Measurements from ENCODE around the gene SLC12A7.
"Not testable (repeated sequence)": the region's sequence is repeated elsewhere in the genome, so short reads cannot be mapped to it uniquely, and the experiment has no call there.

SLC12A7 gene

DNA sequence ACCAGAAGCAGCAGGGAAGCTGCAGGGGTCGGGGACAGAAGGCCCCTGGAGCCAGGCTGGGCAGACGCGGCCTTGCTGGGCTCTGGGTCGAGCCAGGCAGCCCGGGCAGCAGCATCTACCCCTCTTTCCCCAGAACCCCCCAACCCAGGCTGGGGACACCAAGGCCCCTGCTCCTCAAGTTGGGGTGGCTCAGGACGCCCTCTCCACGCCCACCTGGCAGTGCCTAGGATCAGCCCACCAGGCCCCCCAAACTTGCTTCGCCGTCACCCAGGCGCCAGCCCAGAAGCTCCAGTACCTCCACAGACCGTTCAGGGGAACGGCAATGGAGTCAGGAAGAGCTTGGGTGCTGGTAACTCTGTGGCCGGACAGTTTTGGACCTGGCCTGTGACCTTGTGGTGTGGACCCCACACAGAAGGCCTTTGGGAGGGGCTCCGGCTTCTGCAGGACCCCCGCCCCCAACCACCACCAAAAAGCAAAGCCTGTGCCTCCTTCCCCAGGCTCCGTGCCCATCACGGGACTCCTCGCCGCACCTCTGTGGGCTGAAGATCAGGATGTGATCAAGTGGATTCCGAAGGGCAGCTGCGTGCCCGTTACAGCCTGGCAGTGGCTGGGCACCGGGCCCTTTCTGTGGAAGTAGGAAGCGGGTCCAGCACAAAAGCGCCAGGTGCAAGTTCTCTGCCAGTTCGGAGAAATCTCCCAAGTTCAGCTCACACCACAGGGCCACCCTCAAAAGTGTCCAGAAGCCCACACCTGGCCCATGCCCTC is 2.1 kb downstream of the SLC12A7 start:
- DNase-seq (ENCODE audit: low spot score): no peak

DNA sequence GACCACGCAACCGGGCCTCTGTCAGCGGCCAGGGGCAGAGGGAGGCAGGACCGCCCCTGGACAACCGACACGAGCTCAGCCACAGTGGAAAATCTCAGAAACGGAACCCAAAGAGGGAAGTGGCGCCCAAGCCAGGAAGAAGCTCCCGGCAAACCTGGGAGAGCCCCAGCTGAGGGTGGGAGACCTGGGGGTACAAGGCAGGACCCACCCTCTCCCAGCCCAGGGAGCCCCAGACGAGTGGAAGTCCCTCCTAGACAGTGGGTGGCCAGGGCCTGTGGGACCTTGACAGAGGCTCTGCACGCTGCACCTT is 3.0 kb downstream of the SLC12A7 start:
- DNase-seq (ENCODE audit: low spot score): no peak

DNA sequence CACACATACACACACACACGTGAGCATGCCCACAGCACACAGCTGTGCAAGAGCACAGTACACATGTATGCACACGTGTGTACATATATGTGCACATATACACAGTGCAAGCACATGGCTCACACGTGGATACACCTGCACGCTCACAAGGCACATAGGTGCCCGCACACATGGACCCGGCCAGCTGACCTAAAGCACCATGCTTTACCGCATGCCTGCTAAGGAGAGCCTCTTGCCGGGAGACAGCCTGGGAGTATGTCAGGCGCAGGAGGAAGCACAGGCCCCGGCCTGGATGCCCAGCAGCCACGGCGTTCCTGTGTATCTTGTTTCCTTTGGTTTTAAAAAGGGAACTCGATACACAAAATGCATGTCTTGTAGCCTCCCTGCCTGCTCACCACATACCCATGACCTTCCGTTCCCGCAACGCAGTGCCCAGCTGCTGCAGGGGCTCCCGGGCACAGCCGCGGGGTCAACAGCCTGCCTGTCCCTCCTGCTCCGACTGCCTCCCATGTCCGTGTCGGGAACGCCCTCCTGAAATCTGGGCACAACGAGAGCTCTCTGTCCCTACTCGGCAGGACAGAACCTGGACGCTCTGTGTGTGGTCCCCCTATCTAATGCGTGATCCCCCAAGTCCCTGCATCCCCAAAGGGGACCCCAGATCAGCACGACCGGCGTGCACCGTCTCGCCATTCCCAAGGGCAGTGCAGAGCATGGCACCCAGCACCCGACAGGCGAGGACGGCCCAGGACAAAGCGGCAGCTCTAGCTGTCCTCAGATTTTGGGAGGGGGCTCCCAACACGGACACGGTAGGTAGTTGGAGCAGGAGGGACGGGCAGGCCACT is 3.6 kb downstream of the SLC12A7 start:
- no peak for DNase-seq (ENCODE audit: low spot score)

DNA sequence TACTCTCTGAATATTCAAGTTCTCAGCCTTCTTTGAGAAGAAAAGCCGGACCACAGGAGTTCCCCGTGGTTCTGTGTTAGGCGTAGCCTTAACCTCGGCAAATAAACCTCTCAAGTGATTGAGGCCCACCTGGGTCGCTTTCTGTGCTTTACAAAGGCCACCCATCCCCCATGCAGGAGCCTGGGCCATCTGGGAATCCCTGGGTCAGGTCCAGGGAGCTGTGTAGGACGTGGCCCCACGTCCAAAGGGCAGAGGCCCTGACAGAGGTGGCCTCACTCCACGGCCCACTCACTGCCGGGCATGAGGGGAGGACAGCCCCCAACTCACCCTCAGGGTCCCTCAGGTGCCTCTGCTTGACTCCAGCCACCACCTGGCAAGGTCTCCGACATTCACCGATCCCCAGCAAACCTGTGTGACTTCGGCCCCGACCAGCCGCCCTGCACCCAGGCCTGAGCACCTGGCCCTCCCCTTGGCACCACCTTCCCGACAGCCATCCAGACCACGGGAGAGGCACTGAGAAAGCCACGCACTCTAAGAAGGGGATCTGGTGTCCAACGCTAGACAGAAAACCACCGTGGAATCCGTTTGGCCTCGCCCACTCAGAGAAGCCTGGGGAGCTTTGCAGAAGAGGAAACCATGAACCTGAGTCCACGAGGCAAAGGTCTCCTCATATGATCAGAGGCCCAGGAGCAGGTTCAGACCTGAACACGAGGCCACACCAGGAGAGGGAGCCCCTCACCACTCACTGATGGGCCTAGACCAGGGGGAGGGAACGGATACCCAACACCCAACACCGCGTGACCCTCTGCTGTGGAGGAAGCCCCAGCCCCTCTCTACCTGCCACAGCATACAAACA is 4.5 kb downstream of the SLC12A7 start:
- DNase-seq (ENCODE audit: low spot score): no peak

DNA sequence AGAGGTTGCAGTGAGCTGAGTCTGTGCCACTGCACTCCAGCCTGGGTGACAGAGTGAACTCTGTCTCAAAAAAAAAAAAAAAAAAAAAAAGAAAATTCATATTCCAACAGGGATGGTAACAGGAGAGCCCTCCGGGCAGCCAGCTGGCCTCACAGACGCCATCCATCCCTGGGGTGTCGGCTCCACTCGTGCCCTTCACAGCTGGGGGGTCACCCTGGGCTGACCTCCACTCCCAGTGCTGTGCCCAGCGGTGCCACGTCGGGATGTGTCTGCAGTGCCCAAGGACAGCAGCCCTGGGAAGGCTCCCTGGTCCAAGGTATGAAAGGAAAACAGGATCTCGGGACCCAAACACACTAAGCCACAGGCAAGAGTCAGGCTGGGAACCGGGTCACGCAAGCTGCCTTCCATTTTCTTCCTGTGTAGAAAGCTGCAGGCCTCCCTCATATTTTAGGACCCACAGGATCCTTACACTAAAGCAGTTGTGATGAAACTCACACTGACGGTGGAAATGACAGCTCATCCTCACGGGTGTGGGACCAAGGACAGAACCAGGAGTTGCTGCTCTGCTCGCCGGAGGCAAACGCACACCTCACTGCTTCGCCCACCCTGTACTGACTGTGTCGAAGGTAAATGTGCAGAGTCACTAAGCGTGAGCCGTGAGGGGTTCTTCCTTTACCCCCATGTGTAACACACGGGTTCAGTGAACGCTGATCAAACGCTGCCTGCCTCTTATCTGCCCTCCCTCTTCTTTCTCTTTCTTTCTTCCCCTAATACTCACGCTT is 5.3 kb downstream of the SLC12A7 start:
- no peak for DNase-seq (ENCODE audit: low spot score)

DNA sequence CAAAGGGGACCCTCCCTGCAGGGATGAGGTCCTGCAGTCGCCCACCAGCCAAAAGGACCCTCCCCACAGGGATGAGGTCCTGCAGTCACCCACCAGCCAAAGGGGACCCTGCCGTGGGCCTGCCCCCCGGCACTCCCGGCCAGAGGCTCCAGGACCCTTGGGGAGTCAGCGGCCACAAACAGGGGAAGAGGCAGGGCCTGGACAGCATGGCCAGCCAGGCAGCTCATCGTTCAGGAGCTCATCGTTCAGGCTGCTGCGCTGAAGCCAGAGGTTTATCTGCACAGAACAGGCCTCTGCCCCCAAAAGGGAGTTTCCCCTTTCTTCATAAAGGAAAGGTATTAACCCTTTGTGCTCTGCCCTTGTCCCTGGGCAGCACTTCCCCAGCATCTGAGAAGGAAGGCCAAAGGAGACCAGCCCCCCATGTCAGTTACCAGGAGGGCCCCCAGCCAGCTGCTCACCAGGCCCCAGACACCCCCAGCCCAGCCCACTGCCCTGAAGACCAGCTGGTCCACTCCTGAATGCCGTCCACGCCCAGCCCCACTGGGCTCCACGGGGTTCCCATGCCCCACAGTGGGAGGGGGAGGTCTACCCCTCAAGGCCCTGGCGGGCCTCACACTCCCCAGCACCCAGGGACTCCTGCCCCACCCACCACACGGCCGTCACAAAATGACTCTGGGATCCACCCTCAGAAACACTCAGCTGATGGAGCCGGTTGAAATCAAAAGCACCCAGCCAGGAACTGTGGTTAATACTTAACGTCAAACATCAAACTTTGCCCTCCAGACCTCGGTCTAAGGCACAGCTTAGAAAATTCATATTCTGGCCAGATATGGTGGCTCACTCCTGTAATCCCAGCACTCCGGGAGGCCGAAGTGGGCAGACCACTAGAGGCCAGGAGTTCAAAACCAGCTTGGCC is 6.3 kb downstream of the SLC12A7 start:
- no peak for DNase-seq (ENCODE audit: low spot score)

DNA sequence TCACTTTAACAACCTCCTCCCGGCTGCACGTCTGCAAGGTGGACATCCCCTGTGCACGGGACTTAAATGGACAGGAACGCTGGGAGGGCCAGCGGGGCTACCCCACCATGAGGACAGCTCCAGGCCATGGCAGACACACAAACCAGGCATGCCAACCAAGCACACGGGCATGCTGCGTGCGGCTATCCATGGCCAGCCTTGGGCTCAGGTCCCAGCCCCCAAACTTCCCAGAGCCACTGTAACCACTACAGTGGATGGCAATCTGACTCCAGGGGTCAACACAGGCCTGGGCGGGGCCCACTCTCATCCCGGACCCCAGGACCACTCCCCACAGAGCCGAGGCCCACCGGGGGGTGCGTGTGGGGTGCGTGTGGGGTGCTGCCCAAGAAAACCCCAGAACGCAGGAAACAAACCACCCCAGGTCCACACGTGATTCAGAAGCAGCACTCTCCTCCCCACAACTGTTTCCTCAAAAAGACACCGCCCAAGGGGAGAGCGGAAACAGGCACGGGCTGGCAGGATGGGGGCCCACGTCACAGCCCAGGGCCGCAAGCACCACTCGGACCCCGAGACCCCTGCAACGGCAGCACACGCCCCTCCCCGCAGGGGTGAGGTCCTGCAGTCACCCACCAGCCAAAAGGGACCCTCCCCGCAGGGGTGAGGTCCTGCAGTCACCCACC is 7.4 kb downstream of the SLC12A7 start:
- DNase-seq (ENCODE audit: low spot score): no peak

DNA sequence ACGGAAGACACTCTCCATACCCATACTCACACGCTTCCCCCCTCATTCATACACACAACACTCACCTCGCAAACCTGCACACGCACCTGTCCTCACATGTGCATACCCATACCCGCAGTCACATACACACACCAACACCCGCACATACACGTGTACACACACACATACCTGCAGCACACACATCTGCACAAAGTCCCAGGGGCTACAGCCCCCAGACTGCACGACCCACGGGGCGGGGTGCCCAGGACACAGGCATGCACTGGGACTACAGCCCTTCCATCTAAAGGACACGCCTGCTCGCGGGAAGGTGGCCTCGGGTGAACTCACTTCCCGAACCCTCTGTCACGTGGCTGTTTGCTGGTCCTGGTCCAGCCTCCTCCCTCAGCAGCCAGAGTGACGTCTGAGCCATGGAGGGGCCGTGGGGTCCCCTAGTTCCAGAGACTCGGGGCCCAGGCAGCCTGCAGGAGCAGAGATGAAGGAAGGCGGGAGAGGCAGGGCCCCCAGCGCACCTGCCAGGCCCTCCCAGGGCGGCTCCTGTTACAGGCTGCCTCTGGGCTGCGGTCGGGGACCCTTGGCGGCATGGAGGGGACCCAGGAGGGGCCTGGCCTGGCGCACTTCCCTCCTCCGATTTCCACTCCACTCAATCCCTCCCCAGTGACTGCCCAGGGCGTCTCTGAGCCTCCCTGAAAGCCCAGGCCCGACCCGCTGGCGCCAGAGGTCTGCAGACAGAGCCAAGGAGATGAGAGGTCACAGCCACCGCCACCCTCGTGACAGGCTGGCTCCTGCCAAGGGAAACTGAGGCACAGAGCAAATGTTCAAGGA is 8.1 kb downstream of the SLC12A7 start:
- DNase-seq (ENCODE audit: low spot score): no peak

DNA sequence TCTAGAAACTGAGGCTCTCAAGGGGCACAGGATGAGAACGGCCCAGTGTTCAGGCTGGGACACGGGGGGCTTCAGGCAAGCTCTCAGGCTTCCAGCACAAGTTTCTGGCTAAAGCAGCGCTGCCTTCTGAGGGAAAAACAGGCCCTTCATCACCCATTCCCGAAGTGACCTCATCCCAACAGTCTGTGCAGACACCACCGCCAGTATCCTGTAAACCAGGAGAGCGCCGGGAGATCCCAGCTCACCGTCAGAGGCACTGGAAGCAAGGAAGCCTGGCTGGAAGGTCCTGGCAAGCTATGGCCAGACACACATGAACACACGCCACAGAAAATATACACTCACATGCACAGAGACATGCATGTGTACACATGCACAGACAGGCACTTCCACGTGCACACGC is 8.8 kb downstream of the SLC12A7 start:
- no peak for DNase-seq (ENCODE audit: low spot score)

DNA sequence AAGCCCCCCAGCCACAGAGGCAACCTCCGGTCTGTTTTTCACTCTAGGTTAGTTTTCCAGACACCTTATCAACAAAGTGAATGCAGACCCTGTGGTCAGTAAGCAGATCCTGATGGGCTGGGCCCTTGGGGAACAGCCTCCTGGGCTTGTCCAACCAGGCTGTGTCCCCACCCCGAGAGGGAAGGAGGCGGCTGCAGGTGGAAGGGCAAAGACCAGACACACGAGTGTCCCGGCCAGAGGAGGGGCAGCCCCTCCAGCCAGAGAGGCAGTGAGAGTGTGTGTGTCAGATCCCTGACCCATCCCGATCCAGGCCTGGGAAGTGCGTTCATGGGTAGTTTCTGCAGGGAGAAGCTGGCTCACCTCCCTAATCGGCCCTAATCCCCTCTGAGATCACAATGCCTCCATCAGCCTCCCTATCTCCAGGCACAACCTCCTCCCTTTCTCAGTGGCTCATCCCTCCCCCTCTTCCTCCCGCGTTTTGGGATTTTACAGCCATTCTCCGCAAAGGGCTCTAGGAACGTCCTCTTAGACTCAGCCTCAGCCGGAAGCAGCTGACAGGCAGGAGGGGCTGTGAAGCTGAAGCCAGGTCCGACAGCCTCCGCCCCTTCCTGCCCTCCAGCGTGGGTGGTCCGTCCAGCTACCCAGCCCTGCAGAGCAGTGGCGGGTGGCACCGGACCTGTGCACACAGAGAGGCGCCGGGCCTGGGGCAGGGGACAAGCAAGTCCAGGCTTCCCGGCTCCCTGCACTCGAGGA is 9.7 kb downstream of the SLC12A7 start:
- no peak for DNase-seq (ENCODE audit: low spot score)

DNA sequence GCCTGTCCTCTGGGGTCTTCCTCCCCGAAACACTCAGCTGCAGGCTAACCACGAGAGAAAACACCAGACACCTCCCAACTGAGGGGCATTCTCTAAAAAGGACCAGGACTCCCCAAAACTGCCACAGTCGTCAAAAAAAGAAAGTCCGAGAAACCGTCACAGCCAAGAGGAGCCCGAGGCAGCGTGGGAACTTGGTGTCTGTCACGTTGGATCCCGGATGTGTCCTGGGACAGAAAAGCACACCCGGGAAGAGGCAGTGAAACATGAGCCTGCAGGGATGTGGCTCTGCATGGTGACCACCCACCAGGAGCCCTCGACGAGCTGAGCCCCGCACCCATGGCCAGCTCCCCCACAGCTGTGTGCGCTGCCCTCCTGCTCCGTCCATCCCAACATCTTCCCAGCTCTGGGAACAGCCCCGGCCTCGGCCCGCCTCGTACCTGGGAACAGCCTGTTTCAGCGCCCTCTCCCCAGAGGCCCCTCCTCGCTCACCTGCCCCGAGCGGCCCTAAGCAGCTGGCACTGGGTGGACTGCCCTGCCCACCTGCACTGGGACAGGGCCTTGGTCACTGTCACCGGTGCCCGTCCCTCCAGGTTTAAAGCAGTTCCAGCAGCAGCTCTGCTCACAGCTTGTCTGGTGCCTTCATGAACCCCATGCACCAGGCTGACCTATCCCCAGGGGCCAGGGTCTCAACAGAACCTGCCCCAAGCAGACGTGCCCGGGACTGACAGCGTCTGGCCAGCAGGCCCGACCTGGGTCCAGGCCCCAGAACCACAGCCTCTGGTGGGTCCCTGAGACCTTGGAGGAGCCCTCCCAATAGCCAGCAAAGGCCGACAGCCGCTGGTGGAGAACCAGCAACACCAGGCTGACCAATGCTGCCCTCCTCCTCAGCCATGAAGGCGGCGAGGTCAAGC is 10.9 kb downstream of the SLC12A7 start:
- DNase-seq (ENCODE audit: low spot score): no peak

DNA sequence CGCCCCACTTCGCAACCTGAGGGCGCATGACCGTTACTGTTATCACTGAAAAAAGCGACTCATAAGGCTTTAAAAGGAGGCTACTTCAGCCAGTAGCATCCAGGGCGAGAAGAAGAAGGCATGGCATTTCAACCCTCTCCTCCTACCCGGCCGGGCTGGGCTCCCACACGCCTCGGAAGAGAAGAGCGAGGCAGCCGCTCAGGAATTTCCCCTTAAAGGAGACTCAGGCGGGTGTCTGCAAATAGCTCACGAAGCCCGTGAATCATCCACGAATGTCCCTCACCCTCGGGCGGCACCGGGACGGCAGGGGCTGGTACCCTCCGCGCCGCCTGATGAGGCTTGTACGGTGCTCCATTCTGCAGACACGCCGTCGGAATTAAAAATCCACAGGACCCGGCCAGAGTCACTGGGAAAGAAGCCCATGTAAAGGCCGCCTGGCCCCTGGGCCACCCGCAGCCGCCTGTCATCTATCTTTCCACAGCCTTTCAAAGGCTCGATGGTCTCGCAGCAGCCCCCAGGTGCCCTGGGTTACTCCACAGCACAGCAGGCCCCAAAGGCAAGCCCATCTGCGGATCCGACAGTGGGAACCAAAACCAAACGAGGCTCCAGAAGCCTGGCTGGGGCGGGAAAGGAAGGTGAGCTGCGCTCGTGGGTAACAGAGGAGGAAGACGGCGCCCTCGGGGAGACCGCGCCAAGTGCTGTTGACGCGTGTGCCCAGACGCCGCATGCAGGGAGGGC is 11.8 kb downstream of the SLC12A7 start:
- no peak for DNase-seq (ENCODE audit: low spot score)

DNA sequence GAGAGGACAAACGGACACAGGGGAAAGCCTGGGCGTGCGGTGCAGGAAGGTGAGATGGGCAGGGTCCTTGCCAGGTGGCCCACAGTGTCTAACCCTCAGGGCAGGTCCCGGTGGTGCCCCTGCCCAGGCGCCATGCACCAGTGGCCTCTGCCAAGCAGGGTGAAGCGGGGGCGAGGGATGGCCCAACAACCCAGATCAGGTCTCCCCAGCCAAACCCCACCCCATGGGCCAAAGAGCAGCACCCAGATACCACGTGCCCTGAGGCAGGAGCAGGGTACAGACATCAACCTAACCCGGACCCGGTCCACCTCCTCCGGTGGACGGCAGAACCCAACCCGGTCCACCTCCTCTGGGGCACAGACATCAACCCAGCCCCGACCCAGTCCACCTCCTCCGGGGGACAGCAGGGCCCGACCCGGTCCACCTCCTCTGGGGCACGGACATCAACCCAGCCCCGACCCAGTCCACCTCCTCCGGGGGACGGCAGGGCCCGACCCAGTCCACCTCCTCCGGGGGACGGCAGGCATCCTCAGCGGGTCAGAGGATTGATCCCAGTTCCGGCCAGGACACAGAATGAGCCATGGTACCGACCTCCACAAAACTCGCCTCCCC is 12.8 kb downstream of the SLC12A7 start:
- no peak for DNase-seq (ENCODE audit: low spot score)

DNA sequence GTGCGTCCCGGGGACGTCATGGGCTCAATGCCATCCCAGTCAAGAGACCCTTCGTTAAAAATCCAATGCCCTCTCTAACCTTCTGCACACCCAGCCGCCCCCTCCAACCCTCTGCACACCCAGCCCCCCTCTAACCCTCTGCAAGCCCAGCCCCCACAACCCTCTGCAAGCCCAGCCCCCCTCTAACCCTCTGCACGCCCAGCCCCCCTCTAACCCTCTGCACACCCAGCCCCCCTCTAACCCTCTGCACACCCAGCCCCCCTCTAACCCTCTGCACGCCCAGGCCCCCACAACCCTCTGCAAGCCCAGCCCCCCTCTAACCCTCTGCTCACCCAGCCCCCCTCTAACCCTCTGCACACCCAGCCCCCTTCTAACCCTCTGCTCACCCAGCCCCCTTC is 13.9 kb downstream of the SLC12A7 start:
- not testable (repeated sequence) for DNase-seq (ENCODE audit: low spot score)

DNA sequence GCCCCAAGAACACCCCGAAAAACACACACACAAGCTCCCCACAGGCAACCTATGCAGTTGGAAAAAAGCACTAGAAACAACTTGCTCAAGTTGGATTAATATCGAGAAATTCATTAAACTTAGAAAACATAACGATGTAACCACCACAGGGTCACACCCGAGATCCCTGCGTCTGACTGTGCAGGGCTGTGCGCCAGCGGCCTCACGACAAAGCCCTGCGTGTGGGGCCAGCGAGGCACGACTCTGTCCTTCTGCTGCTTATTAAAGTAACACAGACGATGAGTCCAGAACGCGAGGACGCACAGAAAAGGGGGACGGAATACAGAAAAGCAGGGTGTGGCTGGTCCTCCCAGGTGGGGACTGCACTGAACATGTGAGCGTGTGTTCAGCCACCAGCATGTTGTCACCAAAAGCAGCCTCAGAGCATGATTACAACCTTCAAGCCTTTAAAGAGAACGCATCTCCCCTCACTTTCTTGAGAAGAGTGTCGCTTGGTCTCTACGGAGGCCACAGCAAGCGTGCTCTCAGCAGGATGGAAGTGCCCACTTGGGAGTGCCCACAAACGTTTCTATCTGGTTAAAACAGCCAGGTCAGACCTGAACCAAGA is 14.4 kb downstream of the SLC12A7 start:
- no peak for DNase-seq (ENCODE audit: low spot score)

DNA sequence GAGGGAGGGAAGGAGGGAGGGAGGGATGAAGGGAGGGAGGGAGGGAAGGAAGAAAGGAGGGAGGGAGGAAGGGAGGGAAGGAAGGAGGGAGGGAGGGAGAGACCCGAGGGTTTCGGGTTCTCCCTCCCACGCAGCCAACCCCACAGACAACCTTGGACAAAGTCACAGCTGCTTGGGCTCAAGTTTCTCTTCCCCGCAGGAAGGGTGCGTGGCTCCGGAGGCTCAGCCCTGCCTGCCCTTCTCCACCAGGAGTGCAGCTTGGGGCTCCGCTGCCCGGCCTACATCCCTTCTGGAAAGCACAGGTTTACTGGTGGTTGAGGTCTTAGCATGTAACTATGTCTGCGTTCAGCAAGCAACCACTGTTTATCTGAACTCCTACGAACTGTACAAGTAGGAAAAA is 15.0 kb downstream of the SLC12A7 start:
- DNase-seq (ENCODE audit: low spot score): no peak

All from COLO829 (cell line).